Body of pancreas (tissue), 4 donors: Measurements from ENCODE around the gene PCCA. TPM values are rescaled to one million over a fixed set of nuclear protein-coding genes. Genes with fewer than 3 reads are reported as not detected.

ENCODE experiments used
- ATAC-seq: fragments of 150-250 bp; one replicate; pipeline ENCODE4 v1.9.1; 2016
- DNase-seq, 4 donors: peaks; one replicate each; pipeline ENCODE4 v3.0.0-alpha.2; 2019
- H3K27ac ChIP-seq, 4 donors: fragments of 200-600 bp; sonication (generic); 1 replicate in 3 of 4; 2 replicates in 1 of 4; pipeline versions ENCODE4 v1.5.1 to v1.6.1; 2016 to 2019; ENCODE audit warnings: mild to moderate bottlenecking in 1 of 4, mixed read lengths in 1 of 4, moderate library complexity in 1 of 4
- H3K27me3 ChIP-seq, 2 donors: fragments of 200-600 bp; sonication (generic); one replicate each; pipeline ENCODE4 v1.6.0; 2016; ENCODE audit warnings: mild to moderate bottlenecking in 1 of 2
- H3K36me3 ChIP-seq, 2 donors: fragments of 200-600 bp; sonication (generic); replicated peaks in 1 of 2; 2 replicates each; pipeline ENCODE4 v1.5.1; 2016; ENCODE audit warnings: low read depth in 2 of 2; ENCODE audit not compliant: insufficient read depth in 1 of 2
- H3K4me1 ChIP-seq: fragments of 200-600 bp; sonication (generic); one replicate; pipeline ENCODE4 v1.6.0; 2016
- H3K4me3 ChIP-seq, 2 donors: fragments of 200-600 bp; sonication (generic); 1 replicate in 1 of 2; 2 replicates in 1 of 2; pipeline ENCODE4 v1.5.1; 2016 to 2019
- H3K9me3 ChIP-seq, 3 donors: fragments of 200-600 bp; sonication (generic); 1 replicate in 2 of 3; 2 replicates in 1 of 3; pipeline ENCODE4 v1.5.1; 2016
- POLR2A ChIP-seq, 3 donors: fragments of 450-650 bp; IDR thresholded peaks; one replicate each; pipeline ENCODE4 v1.6.1; 2016; ENCODE audit warnings: antibody characterized with exemption in 3 of 3, mild to moderate bottlenecking in 2 of 3
- WGBS, 2 donors: methylation state at CpG; one replicate each; pipeline ENCODE4 v1.1.5; 2017; 5-methylcytosine and 5-hydroxymethylcytosine counted together
- intact Hi-C: fragments of 100-400 bp; cut with DNase I; formaldehyde crosslinking; loops from one replicate; pipeline ENCODE4 v1.15.1; 2023
- total RNA-seq, 2 donors: library from RNA; depleted of rRNA; stranded (reverse); fragments of >200 nt; gene quantifications; one replicate each; pipeline ENCODE4 v1.1.0, GENCODE V29; 2016
- TF ChIP-seq, protein P1 (sequence below), 7 experiments: fragments of 450-650 bp in 4 of 7; fragments of 200-600 bp in 3 of 7; sonication (generic) in 3 of 7; IDR thresholded peaks; one replicate each; pipeline ENCODE4 v1.5.1; 2016 to 2019; ENCODE audit warnings: antibody characterized with exemption in 7 of 7

PCCA gene
- total RNA-seq, 2 donors from 2014 or later = 45.2 to 46.2 TPM

DNA sequence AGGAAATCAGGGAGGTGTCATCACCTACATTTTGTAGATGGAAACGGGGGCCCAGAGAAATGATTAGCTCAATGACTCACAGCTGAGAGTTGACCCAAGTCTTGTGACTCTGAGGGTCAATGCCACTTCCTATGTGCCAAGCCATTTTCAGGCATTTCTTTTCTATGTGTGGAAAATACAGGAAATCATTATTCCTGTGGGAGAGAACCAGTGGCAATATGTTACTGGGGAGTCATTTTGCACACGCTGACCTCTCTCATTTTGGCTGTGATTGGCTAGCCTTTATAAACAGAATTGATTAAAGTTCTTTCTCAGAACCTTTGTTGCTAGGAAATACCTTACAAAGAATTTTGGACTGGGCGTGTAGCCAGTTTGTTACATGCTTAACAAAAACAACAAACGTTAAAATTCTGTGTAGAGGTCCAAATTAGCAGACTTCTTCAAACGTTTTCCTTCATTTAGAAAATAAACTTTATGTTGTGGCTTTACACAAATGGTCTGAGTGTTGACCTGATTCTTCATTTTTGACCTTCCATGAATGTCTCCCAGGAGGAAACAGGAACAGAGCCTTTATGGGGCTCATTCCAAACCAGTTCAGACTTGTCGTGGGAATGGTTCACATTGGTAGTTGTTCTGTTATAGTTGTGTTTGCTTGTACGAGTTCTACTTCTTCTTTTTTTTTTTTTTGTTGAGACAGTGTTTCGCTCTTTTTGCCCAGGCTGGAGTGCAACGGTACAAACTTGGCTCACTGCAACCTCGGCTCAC is 11.4 kb downstream of the PCCA start:
- Histone ChIP-seq H3K36me3 (no peaks in the 10 kb centered on the region), H3K27me3 (no peaks in the 10 kb centered on the region), H3K9me3 (no peaks in the 10 kb centered on the region), H3K4me1 (peaks cover 56% of the 10 kb centered on the region), H3K4me3 (no peak overlapping the region), H3K27ac (peak overlapping the region; percentile 60 to 75 (median 70))
- 40% methylated on average over 10 of the region's 10 CpGs for WGBS, 2 donors
- ATAC-seq (peak; percentile 85), DNase-seq (peak; percentile 54 to 77 (median 60))
- TF ChIP-seq, protein P1, sequence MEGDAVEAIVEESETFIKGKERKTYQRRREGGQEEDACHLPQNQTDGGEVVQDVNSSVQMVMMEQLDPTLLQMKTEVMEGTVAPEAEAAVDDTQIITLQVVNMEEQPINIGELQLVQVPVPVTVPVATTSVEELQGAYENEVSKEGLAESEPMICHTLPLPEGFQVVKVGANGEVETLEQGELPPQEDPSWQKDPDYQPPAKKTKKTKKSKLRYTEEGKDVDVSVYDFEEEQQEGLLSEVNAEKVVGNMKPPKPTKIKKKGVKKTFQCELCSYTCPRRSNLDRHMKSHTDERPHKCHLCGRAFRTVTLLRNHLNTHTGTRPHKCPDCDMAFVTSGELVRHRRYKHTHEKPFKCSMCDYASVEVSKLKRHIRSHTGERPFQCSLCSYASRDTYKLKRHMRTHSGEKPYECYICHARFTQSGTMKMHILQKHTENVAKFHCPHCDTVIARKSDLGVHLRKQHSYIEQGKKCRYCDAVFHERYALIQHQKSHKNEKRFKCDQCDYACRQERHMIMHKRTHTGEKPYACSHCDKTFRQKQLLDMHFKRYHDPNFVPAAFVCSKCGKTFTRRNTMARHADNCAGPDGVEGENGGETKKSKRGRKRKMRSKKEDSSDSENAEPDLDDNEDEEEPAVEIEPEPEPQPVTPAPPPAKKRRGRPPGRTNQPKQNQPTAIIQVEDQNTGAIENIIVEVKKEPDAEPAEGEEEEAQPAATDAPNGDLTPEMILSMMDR (IDR thresholded peaks at IDR 0.05) = no peak
- peak in 1 of 3 donors; percentile 8 for TF ChIP-seq POLR2A (IDR thresholded peaks at IDR 0.05)
- intact Hi-C loops = no loop called here

DNA sequence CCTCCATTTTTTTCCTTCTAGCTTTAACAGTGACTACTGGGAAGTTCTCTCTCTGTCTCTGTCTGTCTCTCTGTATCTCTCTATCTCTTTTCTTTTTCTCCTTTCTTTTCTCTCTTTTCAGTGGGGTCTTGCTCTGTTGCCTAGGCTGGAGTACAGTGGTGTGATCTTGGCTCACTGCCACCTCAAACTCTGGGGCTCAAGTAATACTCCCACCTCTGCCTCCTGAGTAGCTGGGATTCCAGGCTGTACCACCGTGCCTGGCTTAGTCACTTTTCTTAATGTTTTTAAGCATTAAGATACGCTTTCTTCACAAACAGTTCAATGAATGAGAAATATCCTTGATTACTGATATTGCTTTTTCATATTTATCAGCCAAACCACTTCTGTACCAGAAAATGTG is 13.1 kb downstream of the PCCA start:
- Histone ChIP-seq H3K9me3 (no peaks in the 10 kb centered on the region), H3K4me1 (peaks cover 46% of the 10 kb centered on the region), H3K4me3 (no peak overlapping the region), H3K36me3 (no peaks in the 10 kb centered on the region), H3K27me3 (no peaks in the 10 kb centered on the region), H3K27ac (peak overlapping the region in 3 of 4 donors; percentile 10 to 74 (median 67))
- TF ChIP-seq POLR2A (IDR thresholded peaks at IDR 0.05) = no peak
- TF ChIP-seq, protein P1 (IDR thresholded peaks at IDR 0.05) = no peak
- ATAC-seq = no peak
- intact Hi-C loops = no loop called here
- WGBS, 2 donors = 86 to 93% methylated on average over 2 of the region's 2 CpGs
- DNase-seq = no peak

DNA sequence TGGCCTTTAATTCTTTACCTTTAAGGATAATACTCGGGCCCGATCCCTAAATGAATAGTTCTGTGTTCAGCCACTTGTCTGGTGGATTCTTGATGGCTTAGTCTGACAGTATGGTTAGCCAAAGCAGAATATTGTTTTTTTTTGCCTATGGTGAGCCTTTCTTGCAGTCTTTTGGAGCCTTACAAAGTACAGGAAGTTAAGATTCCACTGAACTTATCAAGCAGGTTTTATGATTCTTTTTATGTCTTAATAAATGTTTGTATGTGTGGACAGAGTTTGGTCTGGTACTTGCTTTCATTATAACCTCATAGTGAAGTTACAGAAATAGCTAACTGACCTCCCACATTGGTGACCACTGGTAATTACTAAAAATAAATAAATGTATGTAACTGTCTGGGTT is 17.1 kb downstream of the PCCA start:
- H3K9me3 ChIP-seq = no peaks in the 10 kb centered on the region
- no peak overlapping the region for H3K4me3 ChIP-seq
- peaks cover 37% of the 10 kb centered on the region for H3K4me1 ChIP-seq
- ATAC-seq (no peak), DNase-seq (no peak)
- H3K27ac ChIP-seq = peak overlapping the region in 2 of 4 donors; percentile 0 to 36
- intact Hi-C loops = no loop called here
- H3K36me3 ChIP-seq = no peaks in the 10 kb centered on the region
- TF ChIP-seq POLR2A (IDR thresholded peaks at IDR 0.05) = no peak
- TF ChIP-seq, protein P1 (IDR thresholded peaks at IDR 0.05) = no peak
- WGBS, 2 donors = 74 to 82% methylated on average over 2 of the region's 2 CpGs
- no peaks in the 10 kb centered on the region for H3K27me3 ChIP-seq

DNA sequence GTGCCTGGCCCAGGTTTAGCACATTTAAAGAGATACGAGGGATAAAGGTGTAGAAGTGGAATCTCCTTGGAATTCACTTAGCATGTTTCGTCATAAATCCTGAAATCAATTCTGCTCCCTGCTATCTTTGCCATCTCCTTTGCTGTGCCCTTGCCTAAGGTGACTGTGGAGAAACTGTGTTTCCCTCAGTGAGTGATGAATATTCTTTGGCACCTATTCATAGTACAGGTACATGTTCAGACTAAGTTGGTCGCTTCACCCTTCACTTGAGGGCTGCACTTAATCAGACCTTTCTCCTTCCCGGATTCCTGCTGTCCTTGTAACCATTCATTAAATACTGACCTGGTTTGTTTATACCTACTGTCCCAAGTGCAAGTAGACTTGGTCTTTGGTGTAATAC is 17.8 kb downstream of the PCCA start:
- ATAC-seq (no peak), DNase-seq (no peak)
- TF ChIP-seq, protein P1 (IDR thresholded peaks at IDR 0.05) = no peak
- Histone ChIP-seq H3K27ac (peak overlapping the region in 2 of 4 donors; percentile 0 to 36), H3K9me3 (no peaks in the 10 kb centered on the region), H3K27me3 (no peaks in the 10 kb centered on the region), H3K36me3 (no peaks in the 10 kb centered on the region), H3K4me3 (no peak overlapping the region), H3K4me1 (peaks cover 33% of the 10 kb centered on the region)
- 70 to 76% methylated on average over 4 of the region's 4 CpGs for WGBS, 2 donors
- intact Hi-C loops = no loop called here
